Measurements from ENCODE around the gene HDAC4.

HDAC4 gene

GRCh38 chr2:239363946-239364637, 36.7 kb downstream of the HDAC4 start:
- no peak overlapping the region for H3K4me3 ChIP-seq (ENCODE audit: control insufficient read depth, low read depth, low read length)
- DNase-seq (ENCODE audit: low read depth), result no peak

GRCh38 chr2:239362507-239362906, 38.3 kb downstream of the HDAC4 start:
- no peak overlapping the region for H3K4me3 ChIP-seq (ENCODE audit: control insufficient read depth, low read depth, low read length)
- no peak for TF ChIP-seq CTCF (conservative IDR thresholded peaks at IDR 0.05; ENCODE audit: control insufficient read depth, insufficient read depth, low read depth, low read length)
- DNase-seq (ENCODE audit: low read depth), result no peak

More at GRCh38 chr2:239363946-239364637, 36.7 kb downstream of the HDAC4 start:
- no peak for TF ChIP-seq CTCF (conservative IDR thresholded peaks at IDR 0.05; ENCODE audit: control insufficient read depth, insufficient read depth, low read depth, low read length)

GRCh38 chr2:239361311-239361642, 39.5 kb downstream of the HDAC4 start:
- DNase-seq (ENCODE audit: low read depth), result no peak
- no peak overlapping the region for H3K4me3 ChIP-seq (ENCODE audit: control insufficient read depth, low read depth, low read length)
- peak; percentile 22 for TF ChIP-seq CTCF (conservative IDR thresholded peaks at IDR 0.05; ENCODE audit: control insufficient read depth, insufficient read depth, low read depth, low read length)

GRCh38 chr2:239360421-239361310, 40.2 kb downstream of the HDAC4 start:
- H3K4me3 ChIP-seq (ENCODE audit: control insufficient read depth, low read depth, low read length), result no peak overlapping the region
- DNase-seq (ENCODE audit: low read depth), result no peak
- TF ChIP-seq CTCF (conservative IDR thresholded peaks at IDR 0.05; ENCODE audit: control insufficient read depth, insufficient read depth, low read depth, low read length), result no peak

- TF ChIP-seq CTCF (conservative IDR thresholded peaks at IDR 0.05; ENCODE audit: control insufficient read depth, insufficient read depth, low read depth, low read length), result no peak
- no peak overlapping the region for H3K4me3 ChIP-seq (ENCODE audit: control insufficient read depth, low read depth, low read length)
- DNase-seq (ENCODE audit: low read depth), result no peak
Observed at GRCh38 chr2:239360008-239360407, 40.8 kb downstream of the HDAC4 start.

GRCh38 chr2:239359196-239359912, 41.5 kb downstream of the HDAC4 start:
- DNase-seq (ENCODE audit: low read depth), result no peak
- H3K4me3 ChIP-seq (ENCODE audit: control insufficient read depth, low read depth, low read length), result no peak overlapping the region
- TF ChIP-seq CTCF (conservative IDR thresholded peaks at IDR 0.05; ENCODE audit: control insufficient read depth, insufficient read depth, low read depth, low read length), result no peak

Data from fibroblast of mammary gland (primary cell).